Astrocyte of the spinal cord (primary cell): Measurements from ENCODE around the gene C3orf62.

Experiments
- DNase-seq: peaks from one replicate; pipeline ENCODE4 v3.0.0; 2011; ENCODE audit warnings: low read depth, low spot score
- H3K4me3 ChIP-seq: 2 replicates; pipeline ENCODE4 v1.5.1; 2011; ENCODE audit warnings: low read depth, mild to moderate bottlenecking, low read length, moderate library complexity
- CTCF ChIP-seq: IDR thresholded peaks from 2 replicates; pipeline ENCODE4 v1.5.1; 2012; ENCODE audit warnings: low read depth, mild to moderate bottlenecking, low read length, inconsistent platforms
- in situ Hi-C: cut with HindIII; loops from 2 replicates; pipeline ENCODE4 v1.10.0; 2017; ENCODE audit warnings: low sequenced_read_pairs

Gene C3orf62

GRCh38 chr3:49305608-49306007, 28.6 kb upstream of the C3orf62 start:
- DNase-seq = no peak
- in situ Hi-C loops = no loop called here
- no peak for TF ChIP-seq CTCF
- H3K4me3 ChIP-seq = no peak overlapping the region

- no peak for TF ChIP-seq CTCF
- no peak overlapping the region for H3K4me3 ChIP-seq
- DNase-seq = no peak
- in situ Hi-C loops = no loop called here
These were observed 25.6 kb upstream of the C3orf62 start for GRCh38 chr3:49302613-49303012.

- DNase-seq = no peak
- in situ Hi-C loops = no loop called here
- H3K4me3 ChIP-seq = no peak overlapping the region
- TF ChIP-seq CTCF = no peak
These were observed 23.6 kb upstream of the C3orf62 start for GRCh38 chr3:49300595-49300994.

DNA sequence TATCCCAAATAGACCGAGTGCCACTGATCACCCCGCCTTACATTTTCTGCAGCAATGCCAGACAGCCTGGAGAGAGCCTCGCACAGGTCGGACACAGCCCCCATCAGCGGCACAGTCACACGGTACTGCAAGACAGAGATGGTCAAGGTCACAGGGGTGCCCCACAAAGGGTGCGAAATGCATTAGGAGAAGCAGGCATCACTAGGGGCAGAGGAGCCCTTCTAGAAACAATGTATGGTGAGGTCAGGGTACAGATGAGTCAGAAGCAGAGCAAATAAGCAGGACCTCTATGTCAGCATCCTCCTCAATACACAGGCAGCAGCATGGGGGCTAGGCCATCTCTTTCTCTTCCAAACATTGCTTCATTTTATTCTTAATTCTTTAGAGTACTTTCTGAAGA, 21.5 kb upstream of the C3orf62 start:
- in situ Hi-C loops = no loop called here
- DNase-seq = no peak
- no peak overlapping the region for H3K4me3 ChIP-seq
- TF ChIP-seq CTCF = no peak

DNA sequence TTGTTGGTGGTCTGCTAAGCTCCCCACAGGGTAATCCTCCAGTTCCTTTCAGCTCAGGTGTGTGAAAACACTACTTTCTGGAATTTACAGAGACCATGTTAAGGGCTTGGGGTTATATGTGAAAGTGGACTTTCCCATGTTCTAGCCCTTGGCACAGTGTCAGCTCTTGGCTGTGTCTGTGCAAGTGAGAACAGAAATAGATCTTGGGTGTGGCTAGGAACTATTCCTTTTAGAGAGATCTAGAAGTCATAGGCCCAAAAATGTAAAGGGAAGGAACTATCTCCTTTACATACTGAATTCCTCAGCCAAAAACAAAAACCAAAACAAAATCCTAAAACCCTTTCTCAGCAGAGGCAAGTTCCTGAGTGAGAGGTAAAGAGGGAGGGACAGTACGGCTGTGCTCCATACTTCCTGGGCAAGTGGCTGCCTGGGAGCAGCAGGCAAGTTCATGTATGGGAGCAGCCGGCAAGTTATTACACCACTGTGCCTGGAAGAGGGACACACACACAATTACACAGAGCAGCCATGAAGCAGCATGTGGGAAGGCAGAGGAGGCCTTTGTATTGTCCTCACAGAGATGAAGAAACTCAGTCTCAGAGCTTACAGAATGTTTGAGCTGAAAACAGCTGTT, 19.9 kb upstream of the C3orf62 start:
- H3K4me3 ChIP-seq = no peak overlapping the region
- no peak for TF ChIP-seq CTCF
- in situ Hi-C loops = no loop called here
- peak; percentile 8 for DNase-seq

DNA sequence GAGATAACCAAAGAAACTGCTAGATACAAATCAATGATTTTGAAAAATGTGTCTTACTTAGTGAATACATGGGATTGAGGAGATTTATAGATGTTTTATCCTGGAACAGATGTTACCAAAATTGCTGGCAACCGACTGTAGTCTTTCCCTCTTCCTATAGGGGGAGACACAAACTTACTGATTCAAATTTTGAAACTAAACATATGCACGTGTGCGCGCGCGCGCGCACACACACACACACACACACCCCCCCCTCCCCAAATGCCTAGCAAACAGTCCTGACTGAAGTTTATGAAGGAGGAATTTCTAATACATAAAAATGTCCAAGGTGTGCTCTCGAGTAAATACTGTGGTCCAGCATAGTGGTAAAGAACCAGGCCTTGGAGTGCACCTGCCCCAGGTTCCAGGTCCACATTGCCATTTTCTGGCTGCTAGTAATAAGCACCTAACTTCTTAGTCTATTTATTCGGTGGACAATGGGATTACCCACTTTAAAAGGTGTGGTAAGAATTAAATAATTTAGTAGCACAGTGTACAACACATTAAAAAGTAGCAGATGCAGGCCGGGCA, 18.5 kb upstream of the C3orf62 start:
- peak; percentile 45 for DNase-seq
- in situ Hi-C loops = no loop called here
- TF ChIP-seq CTCF = peak; percentile 63
- H3K4me3 ChIP-seq = no peak overlapping the region
